B cell (primary cell): ENCODE data around the gene PRDM5. TPM values are rescaled to one million over a fixed set of nuclear protein-coding genes. Genes with fewer than 3 reads are reported as not detected.

Source experiments
- ATAC-seq: fragments of 200-7000 bp; cut with Tn5 transposase; one replicate; pipeline ENCODE4 v1.10.0; 2021; ENCODE audit warnings: low read depth, mild to moderate bottlenecking, moderate number of reproducible peaks, moderate library complexity
- CTCF ChIA-PET: fragments of 350-600 bp; sonication (Branson Sonifier 250); formaldehyde crosslinking; loops from one replicate; lab custom pipeline; 2021; ENCODE audit warnings: antibody characterized with exemption, inconsistent platforms; lab: Charles Lee
- POLR2A ChIA-PET: fragments of 350-600 bp; sonication (Branson Sonifier 250); formaldehyde crosslinking; loops from one replicate; lab custom pipeline; 2021; ENCODE audit warnings: antibody characterized with exemption; lab: Charles Lee
- DNase-seq: peaks from one replicate; pipeline ENCODE4 v3.0.0; 2013
- H2AFZ ChIP-seq: 2 replicates; pipeline ENCODE4 v1.6.1; 2012; ENCODE audit warnings: mild to moderate bottlenecking, low read depth, low read length; ENCODE audit not compliant: insufficient read depth, poor library complexity, severe bottlenecking
- H3K27ac ChIP-seq, 2 donors: 1 replicate in 1 of 2; 2 replicates in 1 of 2; pipeline ENCODE4 v1.5.1; 2012 to 2013; ENCODE audit warnings: low read length in 2 of 2, mild to moderate bottlenecking in 2 of 2, moderate library complexity in 1 of 2
- H3K27me3 ChIP-seq, 4 experiments: fragments of 200-600 bp in 1 of 4; sonication (generic) in 1 of 4; replicated peaks in 1 of 4; 1 replicate in 2 of 4; 2 replicates in 2 of 4; pipeline versions ENCODE4 v1.6.1 to v1.7.0; 2013 to 2016; ENCODE audit warnings: low read length in 3 of 4, mild to moderate bottlenecking in 2 of 4, mixed read lengths in 1 of 4, moderate library complexity in 1 of 4; ENCODE audit not compliant: insufficient read depth in 4 of 4, control insufficient read depth in 3 of 4; ENCODE audit errors: control extremely low read depth in 1 of 4
- H3K36me3 ChIP-seq, 2 experiments: replicated peaks in 1 of 2; 1 replicate in 1 of 2; 2 replicates in 1 of 2; pipeline versions ENCODE4 v1.6.1 to v1.7.1; 2013; ENCODE audit warnings: low read length in 1 of 2; ENCODE audit not compliant: insufficient read depth in 2 of 2, control insufficient read depth in 1 of 2; ENCODE audit errors: control extremely low read depth in 1 of 2, extremely low read depth in 1 of 2
- H3K4me1 ChIP-seq, 2 donors: fragments of 200-600 bp in 1 of 2; sonication (generic) in 1 of 2; 1 replicate in 1 of 2; 2 replicates in 1 of 2; pipeline versions ENCODE4 v1.5.1 to v1.6.1; 2013 to 2017; ENCODE audit warnings: low read length in 2 of 2; ENCODE audit not compliant: control insufficient read depth in 2 of 2, insufficient read depth in 2 of 2
- H3K4me2 ChIP-seq: replicated peaks from 2 replicates; pipeline ENCODE3; 2012; ENCODE audit warnings: mild to moderate bottlenecking, low read depth, low read length; ENCODE audit not compliant: poor library complexity, severe bottlenecking
- H3K4me3 ChIP-seq, 5 experiments: fragments of 200-600 bp in 1 of 5; sonication (generic) in 1 of 5; 1 replicate in 3 of 5; 2 replicates in 2 of 5; pipeline versions ENCODE4 v1.5.1 to v1.7.0; 2011 to 2016; ENCODE audit warnings: low read length in 4 of 5, mild to moderate bottlenecking in 4 of 5, low read depth in 2 of 5, control low read depth in 1 of 5, moderate library complexity in 1 of 5; ENCODE audit not compliant: insufficient read depth in 1 of 5; ENCODE audit errors: control extremely low read depth in 1 of 5, extremely low read depth in 1 of 5
- H3K79me2 ChIP-seq: fragments of 200-600 bp; sonication (generic); one replicate; pipeline ENCODE4 v1.6.0; 2016; ENCODE audit warnings: low read length; ENCODE audit not compliant: control insufficient read depth, insufficient read depth
- H3K9ac ChIP-seq: fragments of 200-600 bp; sonication (generic); 2 replicates; pipeline ENCODE4 v1.6.1; 2017; ENCODE audit warnings: mild to moderate bottlenecking, low read length, moderate library complexity
- H3K9me3 ChIP-seq, 3 donors: one replicate each; pipeline versions ENCODE4 v1.6.1 to v1.7.1; 2013; ENCODE audit warnings: low read length in 2 of 3; ENCODE audit not compliant: control insufficient read depth in 2 of 3, insufficient read depth in 1 of 3; ENCODE audit errors: control extremely low read depth in 1 of 3
- H4K20me1 ChIP-seq: 2 replicates; pipeline ENCODE4 v1.6.0; 2012; ENCODE audit warnings: mild to moderate bottlenecking, low read length; ENCODE audit not compliant: insufficient read depth, control insufficient read depth, poor library complexity, severe bottlenecking
- H3K27ac Mint-ChIP-seq: one replicate; pipeline ENCODE4 v1.8.0; 2021; ENCODE audit warnings: mixed read lengths
- H3K27me3 Mint-ChIP-seq: one replicate; pipeline ENCODE4 v1.8.0; 2021; ENCODE audit warnings: mixed read lengths
- H3K4me1 Mint-ChIP-seq: one replicate; pipeline ENCODE4 v1.8.0; 2021; ENCODE audit warnings: mixed read lengths
- H3K4me3 Mint-ChIP-seq: one replicate; pipeline ENCODE4 v1.8.0; 2021; ENCODE audit warnings: mixed read lengths
- H3K9me3 Mint-ChIP-seq: one replicate; pipeline ENCODE4 v1.8.0; 2022; ENCODE audit warnings: mixed read lengths; ENCODE audit not compliant: insufficient read depth
- CTCF ChIP-seq: fragments of 200-600 bp; IDR thresholded peaks from one replicate; pipeline ENCODE4 v1.8.0; 2022; ENCODE audit warnings: antibody characterized with exemption, mild to moderate bottlenecking
- EZH2 ChIP-seq: IDR thresholded peaks from 2 replicates; pipeline ENCODE4 v1.6.1; 2012; ENCODE audit warnings: borderline replicate concordance, low read depth, mild to moderate bottlenecking, moderate library complexity, low read length; ENCODE audit not compliant: insufficient read depth, poor library complexity, severe bottlenecking
- WGBS: methylation state at CpG from one replicate; pipeline ENCODE4 v1.1.5; 2013; ENCODE audit warnings: missing lambda C conversion rate; ENCODE audit not compliant: insufficient coverage; 5-methylcytosine and 5-hydroxymethylcytosine counted together
- intact Hi-C: fragments of 100-400 bp; cut with micrococcal nuclease; formaldehyde crosslinking; loops from one replicate; pipeline ENCODE4 v1.10.0; 2022
- polyA plus RNA-seq: library from polyadenylated mRNA; depleted of rRNA; stranded (reverse); fragments of >200 nt; gene quantifications from 2 replicates; pipeline ENCODE4 v1.2.3, GENCODE V29; 2012
- total RNA-seq, 2 donors: library from RNA; stranded (reverse); fragments of 120-200 nt in 1 of 2; gene quantifications; 1 replicate in 1 of 2; 2 replicates in 1 of 2; pipeline versions ENCODE4 v1.2.3 to v1.2.4, GENCODE V29; 2013 to 2022

The PRDM5 gene
- total and polyA plus RNA-seq, 2 donors (not counting 1 experiment from before 2014, with no cell fraction given), result not detected

- POLR2A ChIA-PET, result no interaction called here
- no peaks in the 10 kb centered on the region for H4K20me1 ChIP-seq
- TF ChIP-seq EZH2 (no peak), CTCF (no peak)
- no peaks in the 10 kb centered on the region for H3K4me1 ChIP-seq
- intact Hi-C loops, result no loop called here
- no peak overlapping the region for H3K9ac ChIP-seq
- no peak for DNase-seq
- Mint-ChIP-seq H3K27me3 (no peaks in the 10 kb centered on the region), H3K9me3 (peaks cover 3% of the 10 kb centered on the region), H3K4me1 (no peaks in the 10 kb centered on the region), H3K27ac (no peak overlapping the region), H3K4me3 (no peak overlapping the region)
- peaks cover 0 to 2% (median 0%) of the 10 kb centered on the region in 3 donors for H3K9me3 ChIP-seq
- CTCF ChIA-PET, result no interaction called here
- WGBS, result 68% methylated on average over 4 of the region's 4 CpGs
- no peaks in the 10 kb centered on the region for H3K27me3 ChIP-seq
- ATAC-seq, result no peak
- no peak overlapping the region for H3K4me2 ChIP-seq
- H3K36me3 ChIP-seq, result no peaks in the 10 kb centered on the region
- no peak overlapping the region for H2AFZ ChIP-seq
- no peaks in the 10 kb centered on the region for H3K79me2 ChIP-seq
- H3K27ac ChIP-seq, result no peak overlapping the region
- no peak overlapping the region for H3K4me3 ChIP-seq
Measured at GRCh38 chr4:120769227-120769626, 153.3 kb downstream of the PRDM5 start.

DNA sequence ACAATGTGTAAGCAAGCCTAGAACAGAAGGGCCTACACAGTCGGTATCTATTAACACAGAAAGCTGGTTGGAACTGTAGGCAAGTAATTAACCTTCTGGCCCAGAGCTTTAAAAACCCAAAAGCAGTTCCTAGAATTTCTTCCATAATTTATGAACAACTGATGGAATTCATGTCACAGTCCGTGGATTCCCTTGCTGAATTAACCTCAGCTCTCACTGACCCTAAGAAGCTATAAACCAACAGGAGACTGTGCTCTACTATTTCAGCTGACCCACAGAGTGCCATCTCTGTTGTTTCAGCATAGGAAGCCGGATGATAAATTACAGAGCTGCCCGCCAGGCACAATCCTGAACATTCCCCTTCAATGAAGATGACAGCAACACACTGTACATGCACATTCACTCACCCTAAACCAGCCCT is 157.3 kb downstream of the PRDM5 start:
- Histone ChIP-seq H3K27ac (no peak overlapping the region), H3K79me2 (no peaks in the 10 kb centered on the region), H3K9ac (no peak overlapping the region), H3K4me1 (no peaks in the 10 kb centered on the region), H2AFZ (no peak overlapping the region), H4K20me1 (no peaks in the 10 kb centered on the region), H3K4me3 (no peak overlapping the region), H3K4me2 (no peak overlapping the region), H3K27me3 (no peaks in the 10 kb centered on the region), H3K36me3 (no peaks in the 10 kb centered on the region), H3K9me3 (peaks cover 0 to 2% (median 0%) of the 10 kb centered on the region in 3 donors)
- no peak overlapping the region for H3K27ac Mint-ChIP-seq
- WGBS, result 93% methylated on average over 4 of the region's 4 CpGs
- DNase-seq (no peak), ATAC-seq (no peak)
- POLR2A ChIA-PET, result no interaction called here
- H3K4me1 Mint-ChIP-seq, result no peaks in the 10 kb centered on the region
- CTCF ChIA-PET, result no interaction called here
- intact Hi-C loops, result no loop called here
- TF ChIP-seq EZH2 (no peak), CTCF (no peak)
- H3K9me3 Mint-ChIP-seq, result peaks cover 3% of the 10 kb centered on the region
- no peak overlapping the region for H3K4me3 Mint-ChIP-seq
- no peaks in the 10 kb centered on the region for H3K27me3 Mint-ChIP-seq
